NCI-H1930 (cell line): ENCODE measurements around the gene CD163L1.
"Not testable (repeated sequence)": the region's sequence is repeated elsewhere in the genome, so short reads cannot be mapped to it uniquely, and the experiment has no call there.

Source experiments
- DNase-seq, 2 experiments: peaks; one replicate each; lab custom pipeline; 2025; lab: John Stamatoyannopoulos, UW

CD163L1 gene

GRCh38 chr12:7404275-7404674 is 39.7 kb downstream of the CD163L1 start:
- DNase-seq = no peak

GRCh38 chr12:7403466-7403865 is 40.5 kb downstream of the CD163L1 start:
- DNase-seq = no peak

DNA sequence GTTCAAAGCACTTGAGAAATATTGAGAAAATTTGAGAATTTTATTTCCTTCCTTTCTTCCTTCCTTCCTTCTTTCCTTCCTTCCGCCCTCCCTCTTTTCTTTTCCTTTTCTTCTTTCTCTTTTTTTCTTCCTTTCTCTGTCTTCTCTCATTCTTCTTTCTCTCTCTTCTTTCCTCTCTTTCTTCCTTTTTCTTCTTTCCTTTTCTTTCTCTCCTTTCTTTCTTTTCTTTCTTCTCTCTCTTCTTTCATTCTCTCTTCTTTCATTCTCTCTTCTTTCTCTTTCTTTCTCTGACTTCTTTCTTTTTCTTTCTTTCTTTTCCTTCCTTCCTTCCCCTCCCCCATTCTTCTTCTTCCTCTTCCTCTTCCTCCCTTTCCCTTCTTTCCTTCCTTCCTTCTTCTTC is 44.9 kb downstream of the CD163L1 start:
- no peak for DNase-seq

GRCh38 chr12:7396418-7396817 is 47.5 kb downstream of the CD163L1 start:
- DNase-seq = no peak

- DNase-seq = no peak
These were observed 48.0 kb downstream of the CD163L1 start for GRCh38 chr12:7395950-7396349.

- no peak for DNase-seq
These were observed 56.7 kb downstream of the CD163L1 start for GRCh38 chr12:7387289-7387688.

DNA sequence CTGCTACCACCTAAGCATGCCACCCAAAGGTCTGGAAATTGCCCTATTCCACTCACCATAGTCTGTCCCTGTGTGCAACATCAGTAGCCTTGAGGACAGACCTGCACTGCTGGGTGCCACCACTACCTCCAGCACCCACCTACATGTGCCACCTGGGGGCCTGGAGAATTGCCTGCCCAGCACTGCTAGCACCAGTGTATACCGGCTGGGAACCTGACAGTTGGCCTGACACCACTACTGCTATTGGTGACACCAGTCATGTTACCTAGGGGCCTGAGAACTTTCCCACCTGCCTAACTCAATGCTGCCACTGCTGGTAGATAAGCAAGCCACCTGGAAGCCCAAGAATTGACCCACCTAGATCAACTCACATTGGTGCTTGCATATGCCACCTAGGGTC is 60.8 kb downstream of the CD163L1 start:
- no peak for DNase-seq

DNA sequence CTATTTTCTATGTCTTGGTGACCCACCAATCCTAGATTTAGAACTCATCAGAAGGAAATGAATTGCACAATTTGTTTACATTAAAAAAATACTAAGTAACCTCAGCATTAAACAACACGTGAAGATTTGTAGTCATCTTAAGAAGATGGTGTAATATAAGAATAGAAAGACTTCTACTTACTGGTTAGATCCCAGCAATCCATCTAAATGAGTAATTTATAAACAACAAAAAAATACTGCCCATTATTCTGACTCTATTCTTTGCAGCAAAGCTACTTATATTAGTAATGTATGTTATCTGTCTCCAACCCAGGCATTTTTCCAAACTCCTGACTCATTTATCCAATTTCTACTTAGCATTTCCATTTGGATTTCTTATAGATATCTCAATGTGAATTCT is 67.8 kb downstream of the CD163L1 start:
- DNase-seq = no peak

- no peak for DNase-seq
These were observed 68.8 kb downstream of the CD163L1 start for GRCh38 chr12:7375145-7375543.

GRCh38 chr12:7374423-7375144 is 69.4 kb downstream of the CD163L1 start:
- DNase-seq = peak; percentile 21 to 52

DNA sequence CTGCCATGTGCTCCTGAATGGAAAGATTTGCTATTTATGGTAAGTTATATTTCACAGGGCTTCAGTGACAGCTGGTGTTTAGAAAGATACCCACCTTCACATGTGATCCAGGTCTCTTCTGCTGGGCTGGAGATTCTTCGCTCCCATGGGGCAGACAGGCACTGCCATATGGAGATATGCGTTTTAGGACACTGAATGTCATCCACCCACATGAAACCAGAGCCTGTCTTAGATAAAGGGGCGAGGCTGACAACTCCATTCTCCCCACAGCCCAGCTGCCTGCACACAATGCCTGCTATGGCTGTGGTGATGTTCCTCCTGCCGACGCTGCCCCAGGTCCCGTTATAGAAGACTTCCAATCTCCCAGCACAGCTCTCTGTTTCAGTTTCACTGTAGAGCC is 70.7 kb downstream of the CD163L1 start:
- no peak for DNase-seq

- no peak for DNase-seq
These were observed 74.7 kb downstream of the CD163L1 start for GRCh38 chr12:7369274-7369729.

- DNase-seq = no peak
These were observed 81.2 kb downstream of the CD163L1 start for GRCh38 chr12:7362734-7363133.

- no peak for DNase-seq
These were observed 82.7 kb downstream of the CD163L1 start for GRCh38 chr12:7361265-7361664.

DNA sequence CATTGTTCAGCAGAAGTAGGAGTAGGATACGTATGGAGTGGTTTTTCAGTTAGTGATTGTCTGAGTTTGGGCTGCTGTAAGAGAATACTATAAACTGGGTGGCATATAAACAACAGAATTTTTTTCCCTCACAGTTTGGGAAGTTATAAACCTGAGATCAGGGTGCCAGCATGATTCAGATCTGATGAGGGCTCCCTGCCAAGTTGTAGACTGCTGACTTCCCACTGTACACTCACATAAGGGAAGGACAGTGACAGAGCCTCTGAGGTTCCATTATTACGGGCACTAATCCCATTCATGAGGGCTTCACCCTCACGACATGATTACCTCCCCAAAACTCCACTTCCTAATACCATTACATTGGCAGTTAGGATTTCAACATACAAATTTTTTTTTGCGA is 89.4 kb downstream of the CD163L1 start:
- DNase-seq = no peak

GRCh38 chr12:7352661-7353060 is 91.3 kb downstream of the CD163L1 start:
- no peak for DNase-seq

DNA sequence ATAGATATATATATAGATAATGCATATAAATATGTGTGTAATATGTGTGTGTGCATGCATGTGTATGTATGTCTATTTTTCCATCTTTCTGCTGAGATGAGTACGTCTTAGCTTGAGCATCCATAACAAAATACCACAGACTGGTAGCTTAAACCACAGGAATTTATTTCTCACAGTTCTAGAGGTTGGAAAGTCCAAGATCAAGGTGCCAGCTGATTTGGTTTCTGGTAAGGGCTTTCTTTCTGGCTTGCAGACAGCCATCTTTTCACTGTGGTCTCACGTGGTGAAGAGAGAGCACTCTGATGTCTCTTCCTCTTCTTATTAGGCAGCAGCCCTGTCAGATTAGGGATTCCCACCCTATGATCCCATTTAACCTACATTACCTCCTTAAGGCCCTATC is 92.8 kb downstream of the CD163L1 start:
- DNase-seq = no peak

- DNase-seq = no peak
These were observed 94.5 kb downstream of the CD163L1 start for GRCh38 chr12:7349418-7349817.

DNA sequence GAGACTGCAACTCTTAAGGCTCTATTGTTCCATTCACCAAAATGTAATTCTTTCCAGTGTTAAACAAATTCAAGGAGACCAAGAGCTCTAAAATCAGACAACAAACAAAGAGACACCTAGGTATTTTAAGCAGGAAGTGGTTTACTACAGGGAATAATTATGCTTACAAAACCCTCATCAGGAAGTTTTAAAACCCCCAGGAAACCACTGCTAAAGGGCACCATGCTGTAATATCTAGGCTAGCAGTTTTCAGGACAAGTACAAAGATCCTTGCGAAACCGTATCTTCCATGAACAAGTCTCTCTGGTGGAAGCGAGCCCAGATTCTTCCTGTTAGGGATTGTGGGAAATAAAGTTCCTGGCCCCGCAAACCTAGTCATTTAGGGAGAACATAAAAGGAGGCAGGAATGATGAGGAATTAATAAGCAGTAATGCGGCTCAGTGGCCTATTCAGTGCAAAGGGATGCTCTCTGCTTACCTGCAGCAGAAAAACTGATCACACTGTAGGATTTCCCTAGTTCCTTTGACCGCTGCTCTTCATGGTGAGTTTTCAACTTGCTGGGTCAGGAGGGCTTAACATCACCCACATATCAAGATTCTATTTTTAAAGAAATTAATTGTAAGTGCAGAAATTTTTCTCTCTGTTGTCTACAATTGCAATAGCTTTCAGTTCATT is 97.3 kb downstream of the CD163L1 start:
- DNase-seq = no peak

- no peak for DNase-seq
These were observed 98.9 kb downstream of the CD163L1 start for GRCh38 chr12:7344833-7345606.

DNA sequence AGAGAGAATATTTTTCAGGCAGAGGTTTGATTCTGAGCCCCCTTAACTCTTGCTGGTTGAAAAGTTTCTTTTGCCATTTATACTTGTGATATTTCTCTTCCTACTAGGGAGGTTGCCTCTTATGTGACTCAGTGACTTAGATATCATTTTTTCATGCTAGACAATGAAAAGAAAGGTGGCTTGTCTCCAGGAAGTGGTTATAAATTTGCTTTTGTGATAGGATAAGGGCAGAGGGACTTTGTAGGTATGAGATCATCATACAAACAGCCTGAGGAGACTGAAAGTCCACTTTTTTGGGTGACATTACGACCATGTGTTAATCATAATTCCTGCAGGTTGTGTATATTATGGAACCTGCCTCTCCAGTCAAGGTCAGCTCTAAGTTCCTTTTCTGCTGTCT is 104.3 kb downstream of the CD163L1 start:
- no peak for DNase-seq

DNA sequence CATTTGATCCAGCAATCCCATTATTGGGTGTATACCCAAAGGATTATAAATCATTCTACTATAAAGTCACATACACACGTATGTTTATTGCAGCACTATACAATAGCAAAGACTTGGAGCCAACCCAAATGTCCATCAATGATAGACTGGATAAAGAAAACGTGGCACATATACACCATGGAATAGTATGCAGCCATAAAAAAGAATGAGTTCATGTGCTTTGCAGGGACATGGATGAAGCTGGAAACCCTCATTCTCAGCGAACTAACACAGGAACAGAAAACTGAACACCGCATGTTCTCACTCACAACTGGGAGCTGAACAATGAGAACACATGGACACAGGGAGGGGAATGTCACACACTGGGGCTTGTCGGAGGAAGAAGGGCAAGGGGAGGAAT is 106.2 kb downstream of the CD163L1 start:
- not testable (repeated sequence) for DNase-seq

- DNase-seq = no peak
These were observed 116.0 kb downstream of the CD163L1 start for GRCh38 chr12:7327918-7328317.
